ENCODE results near the gene CTNNBIP1.

The CTNNBIP1 gene

GRCh38 chr1:9891207-9891606 lies 18.9 kb downstream of the CTNNBIP1 start:
- no peak for TF ChIP-seq CTCF (conservative IDR thresholded peaks at IDR 0.05)
- H3K27ac ChIP-seq, result no peak overlapping the region

GRCh38 chr1:9890224-9890731 lies 19.8 kb downstream of the CTNNBIP1 start:
- H3K27ac ChIP-seq, result peak overlapping the region; percentile 51

GRCh38 chr1:9889411-9889810 lies 20.7 kb downstream of the CTNNBIP1 start:
- H3K27ac ChIP-seq, result peak overlapping the region; percentile 51
- no peak for TF ChIP-seq CTCF (conservative IDR thresholded peaks at IDR 0.05)

More at GRCh38 chr1:9890224-9890731, 19.8 kb downstream of the CTNNBIP1 start:
- TF ChIP-seq CTCF (conservative IDR thresholded peaks at IDR 0.05), result no peak

- no peak for TF ChIP-seq CTCF (conservative IDR thresholded peaks at IDR 0.05)
- no peak overlapping the region; the same call in 1 of the 2 replicates for H3K27ac ChIP-seq
Measured at GRCh38 chr1:9888886-9889285, 21.2 kb downstream of the CTNNBIP1 start.

GRCh38 chr1:9887070-9887469 lies 23.0 kb downstream of the CTNNBIP1 start:
- H3K27ac ChIP-seq, result no peak overlapping the region
- TF ChIP-seq CTCF (conservative IDR thresholded peaks at IDR 0.05), result no peak

GRCh38 chr1:9886092-9886742 lies 23.9 kb downstream of the CTNNBIP1 start:
- no peak overlapping the region for H3K27ac ChIP-seq
- no peak for TF ChIP-seq CTCF (conservative IDR thresholded peaks at IDR 0.05)

GRCh38 chr1:9884805-9885204 lies 25.3 kb downstream of the CTNNBIP1 start:
- no peak for TF ChIP-seq CTCF (conservative IDR thresholded peaks at IDR 0.05)
- no peak overlapping the region for H3K27ac ChIP-seq

Measured in VCaP (cell line).